ENCODE measurements around the gene OR51T1.
"Not testable (repeated sequence)": the region's sequence is repeated elsewhere in the genome, so short reads cannot be mapped to it uniquely, and the experiment has no call there.

OR51T1 gene

GRCh38 chr11:4881860-4882500, at the start of gene OR51T1:
TSS of gene OR51T1 (plus strand) at chr11:4881900. CDS start at chr11:4881900, 0 bp downstream.
- DNase-seq, result no peak

DNA sequence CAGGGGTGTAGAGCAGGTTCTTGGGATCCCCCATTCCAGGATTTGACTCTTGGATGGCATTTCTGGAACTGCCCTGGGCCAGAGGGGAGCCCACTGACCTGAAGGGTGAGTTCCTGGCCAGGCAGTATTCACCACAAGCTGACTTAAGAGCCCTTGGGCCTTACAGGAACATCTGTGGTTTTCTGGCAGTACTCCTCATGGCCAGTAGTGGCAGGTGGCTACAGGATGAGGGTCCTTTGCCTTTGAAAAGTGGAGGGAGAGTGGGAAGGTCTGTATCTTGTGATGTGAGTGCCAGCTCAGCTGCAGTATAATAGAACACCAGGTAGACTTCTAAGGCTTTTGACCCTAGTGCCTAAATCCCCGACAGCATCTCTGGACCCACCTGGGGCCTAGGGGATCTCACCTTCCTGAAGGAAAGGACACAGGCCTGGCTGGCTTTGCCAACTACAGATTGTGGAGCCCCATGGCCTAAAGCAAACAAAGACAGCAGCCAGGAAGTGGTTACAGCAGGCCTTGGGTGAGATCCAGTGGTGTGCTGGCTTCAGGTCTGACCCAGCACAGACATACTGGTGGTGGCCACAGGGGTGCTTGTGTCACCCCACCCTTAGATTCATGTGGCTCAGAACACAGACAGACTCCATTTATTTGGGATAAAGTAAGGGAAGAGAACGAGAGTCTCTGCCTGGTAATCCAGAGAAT, 41.7 kb upstream of the OR51T1 start:
- DNase-seq, result no peak

- no peak for DNase-seq
Observed at GRCh38 chr11:4848908-4849532, 32.7 kb upstream of the OR51T1 start, which contains the start of gene OR51S1. TSS of gene OR51S1 (minus strand) at chr11:4849208. CDS start at chr11:4849208, 0 bp downstream.

GRCh38 chr11:4851033-4851432, 30.7 kb upstream of the OR51T1 start:
- no peak for DNase-seq

- DNase-seq, result not testable (repeated sequence)
Observed at GRCh38 chr11:4854286-4854685, 27.4 kb upstream of the OR51T1 start.

GRCh38 chr11:4862447-4863236, 19.1 kb upstream of the OR51T1 start:
- no peak for DNase-seq

- DNase-seq, result no peak
Observed at GRCh38 chr11:4863876-4864275, 17.8 kb upstream of the OR51T1 start.

- DNase-seq, result no peak
Observed at GRCh38 chr11:4865855-4866254, 15.8 kb upstream of the OR51T1 start.

DNA sequence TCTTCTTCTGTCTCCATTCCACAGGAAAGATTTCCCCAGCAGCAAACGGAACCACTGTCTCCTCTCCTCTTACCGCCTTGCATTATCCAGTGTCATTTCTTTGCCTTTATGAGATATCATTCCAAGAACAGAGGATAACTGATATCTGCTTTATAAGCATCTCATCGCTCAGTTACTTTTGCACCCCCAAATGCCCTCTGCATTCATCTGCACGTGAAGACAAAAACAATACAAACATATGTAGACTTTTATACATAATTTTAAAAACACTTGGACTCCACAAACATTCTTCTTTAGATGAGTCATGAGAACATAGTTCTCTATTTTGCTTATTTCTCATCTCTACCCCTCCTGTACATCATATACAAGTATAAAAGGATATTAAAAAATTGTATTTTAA, 512 bp upstream of the OR51T1 start:
- no peak for DNase-seq

- no peak for DNase-seq
Observed at GRCh38 chr11:4882543-4882942, 843 bp downstream of the OR51T1 start.

- no peak for DNase-seq
Observed at GRCh38 chr11:4884361-4884760, 2.7 kb downstream of the OR51T1 start.

GRCh38 chr11:4886186-4886585, 4.5 kb downstream of the OR51T1 start:
- no peak for DNase-seq

DNA sequence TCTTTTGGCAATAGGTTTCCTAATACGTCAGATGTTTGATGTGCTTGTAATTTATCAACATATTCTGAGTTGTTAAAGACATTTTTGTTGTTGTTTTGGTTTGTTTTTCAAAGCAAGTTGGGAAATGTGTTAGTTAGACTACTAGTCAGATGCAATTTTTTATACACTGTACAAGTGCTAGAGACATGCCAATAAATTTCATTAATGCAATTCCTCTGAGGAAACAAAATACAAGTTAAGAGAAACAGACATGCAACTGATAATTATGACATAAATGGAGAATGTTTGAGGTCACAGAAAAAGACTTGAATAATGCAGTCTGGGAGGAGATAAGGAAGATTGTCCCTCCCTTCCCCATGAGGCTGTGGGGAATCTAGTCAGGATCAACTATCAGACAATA, 5.9 kb downstream of the OR51T1 start:
- no peak for DNase-seq

- DNase-seq, result no peak
Observed at GRCh38 chr11:4890279-4890678, 8.6 kb downstream of the OR51T1 start.

GRCh38 chr11:4891996-4892640, 10.4 kb downstream of the OR51T1 start:
- no peak for DNase-seq

DNA sequence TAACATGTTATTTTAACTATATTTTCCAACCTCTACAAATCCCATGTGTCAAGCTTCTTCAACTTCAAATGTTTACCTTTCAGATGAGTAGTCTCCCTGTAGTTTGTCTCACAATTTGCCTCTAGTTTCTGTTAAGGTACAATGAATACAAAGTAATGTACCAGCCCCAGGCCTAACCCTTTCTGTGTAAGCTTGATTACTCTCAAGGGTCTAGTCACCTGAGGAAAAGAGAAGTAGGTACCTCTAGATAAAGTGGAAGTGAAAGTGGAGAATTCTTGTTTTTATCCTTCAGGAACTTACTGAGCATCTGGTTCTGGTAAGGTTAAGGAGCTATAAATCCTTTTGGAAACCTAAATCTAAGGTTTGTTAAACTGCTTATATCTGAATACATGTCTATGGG, 21.8 kb downstream of the OR51T1 start, which contains the start of gene OR51A7:
Gene OR51A7 (plus strand): TSS at position 300 of the 400 bp plus-strand sequence. CDS start 3,587 bp downstream, outside the sequence.
- no peak for DNase-seq

DNA sequence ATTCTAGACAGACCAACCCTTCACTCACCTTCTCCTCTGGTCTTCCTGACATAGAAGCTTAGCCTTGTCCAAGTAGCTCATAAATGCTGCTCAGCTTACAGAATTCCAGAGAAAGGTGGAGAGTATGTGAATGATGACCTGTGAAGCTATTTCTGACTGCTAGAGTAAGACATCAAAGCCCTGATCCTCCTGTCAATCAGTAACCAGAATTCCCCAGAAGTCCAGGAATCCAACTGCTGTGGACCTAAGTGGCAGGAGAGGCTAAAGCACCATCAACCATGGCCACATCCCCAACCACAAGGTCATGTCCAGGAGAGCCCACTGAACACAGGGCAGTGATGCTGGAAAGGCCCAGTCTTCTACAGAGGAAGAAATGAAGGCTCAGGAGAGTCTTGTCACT, 34.9 kb downstream of the OR51T1 start:
- no peak for DNase-seq

DNA sequence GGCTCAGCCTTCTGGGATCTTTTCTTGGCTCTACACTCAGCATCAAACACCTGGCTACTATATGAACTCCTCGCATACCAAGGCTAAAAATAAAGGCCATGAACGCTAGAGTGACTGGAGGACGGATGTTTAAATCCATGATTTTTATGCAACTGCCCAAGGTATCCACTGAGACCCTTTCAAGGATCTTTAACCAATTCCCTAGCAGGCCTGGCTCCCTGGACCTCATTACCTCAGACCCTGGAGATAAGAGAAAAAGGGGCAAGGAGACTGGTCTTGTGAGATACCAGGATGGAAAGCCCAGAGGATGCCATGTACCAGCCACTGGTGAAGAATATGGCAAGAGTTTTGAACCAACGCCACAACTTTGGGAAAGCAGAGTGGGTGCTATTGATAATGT, 37.5 kb downstream of the OR51T1 start, which contains the start of gene OR51G2:
Gene OR51G2 (minus strand): TSS at position 101 of the 400 bp plus-strand sequence. CDS start 3,687 bp downstream, outside the sequence.
- DNase-seq, result no peak

- DNase-seq, result no peak
Observed at GRCh38 chr11:4921796-4922195, 40.1 kb downstream of the OR51T1 start.

- DNase-seq, result no peak
Observed at GRCh38 chr11:4922304-4922703, 40.6 kb downstream of the OR51T1 start.

GRCh38 chr11:4924239-4924638, 42.5 kb downstream of the OR51T1 start, which contains the start of gene OR51G1:
TSS of gene OR51G1 (minus strand) at chr11:4924339. CDS start at chr11:4924339, 0 bp downstream.
- no peak for DNase-seq

- DNase-seq, result no peak
Observed at GRCh38 chr11:4926608-4927007, 44.9 kb downstream of the OR51T1 start.
